MCF 10A (cell line): Measurements from ENCODE around the gene TMEM107. TPM values are rescaled to one million over a fixed set of nuclear protein-coding genes. Genes with fewer than 3 reads are reported as not detected.

Experiments
- Bru-seq: library from RNA; stranded (reverse); fragments of 400-500 nt; gene quantifications from one replicate; lab custom pipeline; 2021; lab: Mats Ljungman, UMichigan
- BruChase-seq, 2 experiments: library from RNA; stranded (reverse); fragments of 400-500 nt; gene quantifications; one replicate each; lab custom pipeline; 2021; lab: Mats Ljungman, UMichigan
- BruUV-seq: library from RNA; stranded (reverse); fragments of 400-500 nt; replicated peaks from 2 replicates; lab custom pipeline; 2021; lab: Mats Ljungman, UMichigan
- CTCF ChIA-PET: fragments of 300-600 bp; sonication (Branson Sonifier 250); formaldehyde crosslinking; extraction: SDS; loops from one replicate; lab custom pipeline; 2021; ENCODE audit warnings: antibody characterized with exemption, inconsistent platforms; lab: Yijun Ruan, JAX
- POLR2A ChIA-PET: fragments of 300-600, 350-650 bp; sonication (Branson Sonifier 250); formaldehyde crosslinking; extraction: SDS; loops from one replicate; lab custom pipeline; 2020; ENCODE audit warnings: antibody characterized with exemption, inconsistent platforms; lab: Yijun Ruan, JAX
- DNase-seq: peaks from one replicate; pipeline ENCODE4 v3.0.0-alpha.2; 2018; ENCODE audit not compliant: unreplicated experiment
- H3K27ac Mint-ChIP-seq: one replicate; pipeline ENCODE4 v1.8.0; 2022; ENCODE audit warnings: mild to moderate bottlenecking, low read depth, mixed read lengths; ENCODE audit not compliant: unreplicated experiment
- H3K27me3 Mint-ChIP-seq: one replicate; pipeline ENCODE4 v1.8.0; 2022; ENCODE audit warnings: mixed read lengths; ENCODE audit not compliant: insufficient read depth, unreplicated experiment
- H3K36me3 Mint-ChIP-seq: one replicate; pipeline ENCODE4 v1.8.0; 2022; ENCODE audit warnings: mild to moderate bottlenecking, moderate library complexity, mixed read lengths; ENCODE audit not compliant: insufficient read depth, unreplicated experiment
- H3K4me1 Mint-ChIP-seq: one replicate; pipeline ENCODE4 v1.8.0; 2022; ENCODE audit warnings: mixed read lengths; ENCODE audit not compliant: insufficient read depth, unreplicated experiment
- H3K4me3 Mint-ChIP-seq: one replicate; pipeline ENCODE4 v1.8.0; 2022; ENCODE audit warnings: mild to moderate bottlenecking, moderate library complexity, mixed read lengths; ENCODE audit not compliant: unreplicated experiment
- H3K9me3 Mint-ChIP-seq: one replicate; pipeline ENCODE4 v1.8.0; 2022; ENCODE audit warnings: mixed read lengths; ENCODE audit not compliant: unreplicated experiment
- intact Hi-C: fragments of 100-400 bp; cut with micrococcal nuclease; formaldehyde crosslinking; loops from 2 replicates; pipeline ENCODE4 v1.14.1; 2022
- long read RNA-seq: library from polyadenylated mRNA; stranded (forward); transcript quantifications from one replicate; pipeline ENCODE4 v2.0.0, GENCODE V29; 2022
- total RNA-seq: library from RNA; stranded (reverse); gene quantifications from 2 replicates; pipeline ENCODE4 v1.2.3, GENCODE V29; 2022
- TF ChIP-seq, protein P1 (sequence below): fragments of 200-600 bp; IDR thresholded peaks from one replicate; pipeline ENCODE4 v1.8.0; 2022; ENCODE audit warnings: antibody characterized with exemption, mild to moderate bottlenecking; ENCODE audit not compliant: unreplicated experiment

TMEM107 gene
- total RNA-seq (7.6 and 8.4 TPM in 2 replicates), Bru-seq, nascent RNA (percentile 82 among the genes with signal in this experiment), BruChase-seq, experiment 1, labeled RNA remaining after a 6-hour chase (percentile 74 among the genes with signal in this experiment), BruChase-seq, experiment 2, labeled RNA remaining after a 2-hour chase (percentile 66 among the genes with signal in this experiment)
- long read RNA-seq, transcript TMEM107-204 (5 exons, 747 nt): major isoform, 10 of 14 reads
- long read RNA-seq, partial matches to known transcripts: 0 of 14 reads
- long read RNA-seq, other reads (novel, unspliced or antisense): 1 of 14 reads

DNA sequence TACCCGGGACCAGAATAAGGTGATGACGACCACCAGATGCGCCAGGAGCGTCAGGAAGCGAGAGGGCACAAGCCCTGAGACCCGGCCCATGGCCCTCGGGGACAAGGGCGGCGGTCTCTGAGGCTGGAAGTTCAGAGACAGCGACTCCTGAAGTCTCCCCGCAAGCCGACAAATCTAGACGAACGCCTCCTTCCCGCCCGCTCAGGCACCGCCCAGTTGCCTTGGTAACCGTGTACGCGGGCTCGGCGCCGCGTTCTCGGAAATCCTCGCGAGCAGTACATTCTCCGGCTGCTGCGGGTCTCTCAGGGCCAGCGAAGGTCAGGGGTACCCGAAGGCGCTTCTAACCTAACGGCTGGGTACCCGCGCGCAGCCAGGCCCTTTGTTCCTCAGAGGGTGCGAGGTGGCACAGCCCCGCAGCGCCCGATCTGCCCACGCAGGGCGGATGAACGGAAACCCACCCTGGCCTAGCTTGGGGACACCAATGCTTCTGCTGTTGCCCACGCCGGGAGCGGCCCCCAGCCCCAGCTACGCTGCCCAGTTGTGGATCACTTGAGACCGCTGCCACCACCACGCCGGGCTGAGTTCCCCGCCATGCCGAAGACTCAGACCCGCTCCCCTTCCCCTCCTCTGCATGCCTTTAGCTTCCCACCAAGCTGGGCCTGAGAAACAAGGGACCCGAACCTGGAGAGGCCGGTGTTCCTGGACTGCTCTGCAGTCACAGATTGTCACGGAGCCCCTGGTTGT is at the start of gene TMEM107:
Gene TMEM107 (minus strand): TSS at position 184 of the 744 bp plus-strand sequence. CDS start 94 bp downstream, at position 90.
- Mint-ChIP-seq H3K36me3 (peaks cover 9% of the 10 kb centered on the region), H3K4me3 (peak within 1 kb of the TSS; percentile 91), H3K9me3 (no peaks in the 10 kb centered on the region), H3K4me1 (peaks cover 27% of the 10 kb centered on the region), H3K27me3 (no peaks in the 10 kb centered on the region), H3K27ac (peak within 1 kb of the TSS; percentile 94)
- TF ChIP-seq, protein P1, sequence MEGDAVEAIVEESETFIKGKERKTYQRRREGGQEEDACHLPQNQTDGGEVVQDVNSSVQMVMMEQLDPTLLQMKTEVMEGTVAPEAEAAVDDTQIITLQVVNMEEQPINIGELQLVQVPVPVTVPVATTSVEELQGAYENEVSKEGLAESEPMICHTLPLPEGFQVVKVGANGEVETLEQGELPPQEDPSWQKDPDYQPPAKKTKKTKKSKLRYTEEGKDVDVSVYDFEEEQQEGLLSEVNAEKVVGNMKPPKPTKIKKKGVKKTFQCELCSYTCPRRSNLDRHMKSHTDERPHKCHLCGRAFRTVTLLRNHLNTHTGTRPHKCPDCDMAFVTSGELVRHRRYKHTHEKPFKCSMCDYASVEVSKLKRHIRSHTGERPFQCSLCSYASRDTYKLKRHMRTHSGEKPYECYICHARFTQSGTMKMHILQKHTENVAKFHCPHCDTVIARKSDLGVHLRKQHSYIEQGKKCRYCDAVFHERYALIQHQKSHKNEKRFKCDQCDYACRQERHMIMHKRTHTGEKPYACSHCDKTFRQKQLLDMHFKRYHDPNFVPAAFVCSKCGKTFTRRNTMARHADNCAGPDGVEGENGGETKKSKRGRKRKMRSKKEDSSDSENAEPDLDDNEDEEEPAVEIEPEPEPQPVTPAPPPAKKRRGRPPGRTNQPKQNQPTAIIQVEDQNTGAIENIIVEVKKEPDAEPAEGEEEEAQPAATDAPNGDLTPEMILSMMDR: no peak
- intact Hi-C loops: no loop called here
- BruUV-seq: TSS peak; percentile 42
- peak; percentile 87 for DNase-seq
- CTCF ChIA-PET: interaction anchor here (0.7 to 1.4 kb wide), 3 partner anchors 9 to 39 kb away, joined by 3 to 5 read pairs (median 3); no protein-coding TSS in a partner anchor
- POLR2A ChIA-PET: interaction anchor here (0.7 to 7.6 kb wide), 9 partner anchors 11 to 73 kb away, joined by 3 to 148 read pairs (median 5); partner anchors contain the start of genes BORCS6, PER1 and PFAS

DNA sequence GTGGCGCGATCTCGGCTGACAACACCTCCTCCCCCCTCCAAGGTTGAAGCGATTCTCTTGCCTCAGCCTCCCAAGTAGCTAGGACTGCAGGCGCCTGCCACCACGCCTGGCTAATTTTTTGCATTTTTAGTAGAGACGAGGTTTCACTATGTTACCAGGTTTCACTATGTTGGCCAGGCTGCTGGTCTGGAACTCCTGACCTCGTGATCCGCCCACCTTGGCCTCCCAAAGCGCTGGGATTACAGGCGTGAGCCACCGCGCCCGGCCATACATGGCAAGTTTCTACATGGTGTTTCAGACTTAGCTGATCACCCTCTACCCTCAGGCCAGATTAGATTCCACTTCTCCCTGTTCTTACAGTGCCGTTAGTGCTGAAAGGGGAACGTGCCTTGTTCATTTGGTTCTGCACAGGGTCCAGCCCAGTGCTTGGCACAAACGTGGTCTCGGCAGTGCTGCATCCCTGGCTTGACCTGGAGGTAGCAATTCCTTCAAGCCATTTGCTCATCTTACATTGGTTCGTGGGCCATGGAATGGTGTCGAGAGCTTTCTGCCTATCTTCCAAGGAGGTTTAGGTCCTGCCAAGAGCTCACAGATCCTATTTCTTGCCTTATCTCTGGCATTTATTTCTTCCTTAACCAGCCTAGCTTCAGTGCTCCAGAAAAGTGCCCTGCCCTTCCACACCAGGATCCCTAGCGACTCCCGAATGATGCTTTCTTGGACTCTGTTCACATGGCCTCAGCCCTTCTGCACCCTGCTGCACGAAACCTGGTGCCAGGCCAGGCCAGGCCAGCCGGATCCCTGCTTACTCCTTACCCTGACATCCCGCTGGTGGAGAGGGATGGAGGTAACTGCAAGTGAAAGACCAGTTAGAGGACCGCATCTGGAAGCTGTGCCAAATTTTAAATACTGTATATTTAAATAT is 49.0 kb upstream of the TMEM107 start:
- no peaks in the 10 kb centered on the region for H3K27me3 Mint-ChIP-seq
- CTCF ChIA-PET: interaction anchor here (0.6 to 5.1 kb wide), 5 partner anchors 8 to 537 kb away, joined by 3 to 42 read pairs (median 3); partner anchors contain the start of genes BORCS6, CTC1 and WRAP53
- peaks cover 74% of the 10 kb centered on the region for H3K36me3 Mint-ChIP-seq
- H3K9me3 Mint-ChIP-seq: no peaks in the 10 kb centered on the region
- BruUV-seq: no TSS peak
- intact Hi-C loops: loop anchor here (5.0 kb wide), 1 partner anchor 157 kb away; the partner anchor contains the start of gene RPL26
- H3K4me1 Mint-ChIP-seq: peaks cover 24% of the 10 kb centered on the region
- peak overlapping the region; percentile 97 for H3K27ac Mint-ChIP-seq
- TF ChIP-seq, protein P1: no peak
- POLR2A ChIA-PET: interaction anchor here (0.6 to 13.2 kb wide), 11 partner anchors 14 to 236 kb away, joined by 3 to 352 read pairs (median 13); partner anchors contain the start of genes ALOXE3, AURKB, BORCS6 and CTC1
- no peak for DNase-seq
- peak overlapping the region; percentile 19 for H3K4me3 Mint-ChIP-seq

DNA sequence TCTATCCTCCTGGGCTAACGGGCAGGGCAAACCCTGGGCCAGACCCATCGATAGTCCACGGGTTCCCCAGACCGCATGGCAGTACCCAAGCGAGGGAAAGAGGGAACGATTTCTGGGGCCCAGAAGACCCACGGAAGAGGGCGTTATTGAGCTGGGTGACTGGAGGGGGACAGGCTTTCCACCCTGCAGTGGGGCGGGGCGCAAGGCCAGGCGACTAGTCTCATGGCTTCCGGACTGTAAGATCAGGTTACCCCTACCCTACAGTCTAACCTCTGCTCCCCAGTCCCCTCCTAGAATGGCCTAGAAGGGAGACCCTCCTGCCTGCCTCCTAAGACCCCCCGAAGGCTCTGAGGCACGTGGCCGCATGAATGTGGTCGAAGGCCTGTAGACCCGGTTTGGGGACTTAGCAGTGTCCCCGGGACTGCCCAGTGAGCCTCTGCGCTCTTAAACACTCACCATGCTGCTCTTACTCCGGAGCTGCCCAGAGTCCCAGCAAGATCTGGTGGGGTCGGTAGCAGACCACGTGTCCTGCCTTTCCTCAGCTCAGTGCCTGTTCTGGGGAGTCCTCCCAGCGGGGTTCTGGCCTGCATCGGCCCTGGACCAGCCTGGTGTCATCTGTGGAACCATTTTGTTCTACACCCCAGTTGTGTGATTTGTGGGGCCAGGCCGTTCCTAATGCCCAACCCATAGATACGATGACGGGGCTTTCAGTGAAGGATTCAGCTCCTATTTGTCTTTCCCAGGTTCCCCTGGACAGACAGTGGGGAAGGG is 47.4 kb upstream of the TMEM107 start:
- H3K4me1 Mint-ChIP-seq: peaks cover 24% of the 10 kb centered on the region
- ChIA-PET POLR2A (interaction anchor here (0.6 to 13.2 kb wide), 27 partner anchors 9 to 650 kb away, joined by 3 to 352 read pairs (median 6); partner anchors contain the start of genes ALOX12B, ALOXE3, AURKB and BORCS6), CTCF (interaction anchor here (0.6 to 5.1 kb wide), 8 partner anchors 21 to 165 kb away, joined by 3 to 42 read pairs (median 5); partner anchors contain the start of genes BORCS6 and HES7)
- H3K9me3 Mint-ChIP-seq: no peaks in the 10 kb centered on the region
- H3K36me3 Mint-ChIP-seq: peaks cover 59% of the 10 kb centered on the region
- H3K4me3 Mint-ChIP-seq: peak overlapping the region; percentile 93
- intact Hi-C loops: loop anchor here (5.0 kb wide), 1 partner anchor 159 kb away; the partner anchor contains the start of gene RPL26
- TF ChIP-seq, protein P1: peak; percentile 6
- peak overlapping the region; percentile 97 for H3K27ac Mint-ChIP-seq
- TSS peak; percentile 88 for BruUV-seq
- DNase-seq: peak; percentile 52
- H3K27me3 Mint-ChIP-seq: no peaks in the 10 kb centered on the region
